ENCODE measurements around the gene NINJ2. TPM values are rescaled to one million over a fixed set of nuclear protein-coding genes. Genes with fewer than 3 reads are reported as not detected.
"Not testable (repeated sequence)": the region's sequence is repeated elsewhere in the genome, so short reads cannot be mapped to it uniquely, and the experiment has no call there.

NINJ2 gene
- total RNA-seq, 4 donors from 2014 or later: 2.2 to 14.9 (median 4.5) TPM

DNA sequence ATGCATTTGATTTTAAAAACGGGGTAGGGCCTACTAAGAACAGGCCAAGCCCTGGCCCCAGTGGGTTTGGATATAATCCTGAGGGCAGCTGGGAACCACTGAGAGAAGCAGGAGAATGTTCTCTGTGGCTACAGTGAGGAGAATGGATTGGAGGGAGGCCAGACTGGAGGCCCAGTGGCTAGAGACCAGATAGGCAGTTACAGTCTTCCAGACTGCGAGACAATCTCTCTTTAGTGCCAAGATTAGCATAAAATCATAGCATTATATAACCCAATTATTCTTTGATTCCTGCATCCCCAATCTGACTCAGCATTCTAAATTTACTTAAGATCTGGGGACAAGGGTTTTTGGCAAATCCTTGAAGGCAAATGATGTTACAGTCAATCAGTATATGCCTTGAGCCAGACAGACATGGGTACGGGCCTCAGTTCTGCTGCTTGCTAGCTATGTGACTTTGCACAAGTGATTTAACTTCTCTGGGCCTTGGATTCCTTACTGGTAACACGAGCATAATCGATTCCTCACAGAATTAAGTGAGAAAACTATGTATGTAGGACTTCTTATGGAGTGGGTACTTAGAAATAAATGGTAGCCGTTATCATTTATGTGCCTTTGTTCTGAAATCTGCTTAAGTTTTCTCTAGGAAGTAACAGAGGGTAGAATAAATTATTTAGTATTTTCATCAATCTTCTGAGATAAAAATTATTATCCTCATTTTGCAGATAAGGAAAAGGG, 18.3 kb downstream of the NINJ2 start:
- Histone ChIP-seq H3K27ac (peak overlapping the region; percentile 32 to 100 (median 98)), H3K27me3 (no peaks in the 10 kb centered on the region), H3K4me1 (peaks cover 18 to 74% (median 50%) of the 10 kb centered on the region in 3 donors), H3K4me3 (no peak overlapping the region), H3K36me3 (no peaks in the 10 kb centered on the region), H3K9me3 (no peaks in the 10 kb centered on the region)
- WGBS, 2 donors: 62 to 74% methylated on average over 6 of the region's 6 CpGs
- intact Hi-C loops (cut with DNase I): loop anchor here (10.0 kb wide), 2 partner anchors 70 to 110 kb away; partner anchors contain the start of gene WNK1
- TF ChIP-seq, protein P1, sequence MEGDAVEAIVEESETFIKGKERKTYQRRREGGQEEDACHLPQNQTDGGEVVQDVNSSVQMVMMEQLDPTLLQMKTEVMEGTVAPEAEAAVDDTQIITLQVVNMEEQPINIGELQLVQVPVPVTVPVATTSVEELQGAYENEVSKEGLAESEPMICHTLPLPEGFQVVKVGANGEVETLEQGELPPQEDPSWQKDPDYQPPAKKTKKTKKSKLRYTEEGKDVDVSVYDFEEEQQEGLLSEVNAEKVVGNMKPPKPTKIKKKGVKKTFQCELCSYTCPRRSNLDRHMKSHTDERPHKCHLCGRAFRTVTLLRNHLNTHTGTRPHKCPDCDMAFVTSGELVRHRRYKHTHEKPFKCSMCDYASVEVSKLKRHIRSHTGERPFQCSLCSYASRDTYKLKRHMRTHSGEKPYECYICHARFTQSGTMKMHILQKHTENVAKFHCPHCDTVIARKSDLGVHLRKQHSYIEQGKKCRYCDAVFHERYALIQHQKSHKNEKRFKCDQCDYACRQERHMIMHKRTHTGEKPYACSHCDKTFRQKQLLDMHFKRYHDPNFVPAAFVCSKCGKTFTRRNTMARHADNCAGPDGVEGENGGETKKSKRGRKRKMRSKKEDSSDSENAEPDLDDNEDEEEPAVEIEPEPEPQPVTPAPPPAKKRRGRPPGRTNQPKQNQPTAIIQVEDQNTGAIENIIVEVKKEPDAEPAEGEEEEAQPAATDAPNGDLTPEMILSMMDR (IDR thresholded peaks at IDR 0.05): no peak
- no peak for TF ChIP-seq POLR2A (IDR thresholded peaks at IDR 0.05)
- DNase-seq: no peak

DNA sequence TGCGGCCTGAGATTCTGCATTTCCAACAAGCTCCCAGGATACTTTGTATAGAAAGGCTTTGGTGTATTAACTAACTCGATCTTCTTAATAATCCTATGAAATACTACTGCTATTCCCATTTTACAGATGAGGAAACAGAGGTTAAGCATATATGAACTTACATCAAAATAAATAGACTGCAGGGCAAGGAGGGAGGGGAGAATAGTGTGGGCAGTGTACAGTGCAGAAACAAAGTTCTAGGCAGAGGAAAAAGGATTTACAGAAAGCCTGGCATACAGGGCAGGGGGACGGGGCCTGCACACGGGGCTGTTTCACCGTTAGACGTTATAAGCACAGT, 19.0 kb downstream of the NINJ2 start:
- Histone ChIP-seq H3K27ac (peak overlapping the region; percentile 98 to 100 (median 98)), H3K9me3 (no peaks in the 10 kb centered on the region), H3K36me3 (no peaks in the 10 kb centered on the region), H3K27me3 (no peaks in the 10 kb centered on the region), H3K4me3 (peak overlapping the region in 1 of 4 donors; percentile 88), H3K4me1 (peaks cover 24 to 81% (median 50%) of the 10 kb centered on the region in 3 donors)
- no peak for TF ChIP-seq POLR2A (IDR thresholded peaks at IDR 0.05)
- TF ChIP-seq, protein P1 (IDR thresholded peaks at IDR 0.05): no peak
- intact Hi-C loops (cut with DNase I): loop anchor here (10.0 kb wide), 2 partner anchors 69 to 111 kb away; partner anchors contain the start of gene WNK1
- 79 to 85% methylated on average over 6 of the region's 6 CpGs for WGBS, 2 donors
- DNase-seq: no peak

DNA sequence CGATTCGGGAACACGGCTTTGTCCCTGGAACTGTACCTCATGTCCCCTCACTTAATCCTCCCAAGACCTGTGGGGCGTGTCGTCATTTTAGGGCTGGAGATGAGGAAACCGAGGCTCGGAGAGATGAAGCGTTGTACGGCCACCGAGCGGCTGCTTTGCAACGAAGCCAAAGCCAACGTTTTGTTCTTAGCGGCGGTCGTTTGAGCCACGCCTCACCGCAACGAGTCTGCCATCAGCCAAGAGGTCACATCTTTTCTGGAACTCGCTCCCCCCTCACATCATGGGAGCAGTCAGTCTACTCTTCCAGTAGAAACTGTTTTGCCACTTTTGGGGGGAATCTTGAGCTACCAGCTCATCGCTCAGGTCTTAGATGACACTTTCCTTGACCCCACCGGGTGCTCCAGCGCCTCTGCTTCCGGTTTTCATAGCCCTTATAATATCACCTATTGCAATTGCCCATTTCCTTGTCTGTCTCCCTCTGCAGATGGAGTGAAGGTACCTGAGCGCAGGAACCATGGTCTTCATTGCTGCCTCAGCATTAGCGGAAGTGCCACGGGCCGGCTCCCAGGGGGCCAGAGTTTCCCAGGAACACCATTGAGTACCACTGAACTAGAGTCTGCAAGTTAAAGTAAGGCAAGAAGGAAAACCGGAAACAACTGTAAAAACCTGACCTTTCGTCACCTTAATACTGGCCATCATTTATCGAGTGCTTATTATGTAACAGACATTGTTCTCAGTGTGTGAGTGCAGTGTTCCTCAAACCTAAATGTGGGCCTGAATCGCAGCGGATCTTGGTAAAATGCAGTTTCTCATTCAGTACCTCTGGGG, 19.6 kb downstream of the NINJ2 start:
- H3K36me3 ChIP-seq: no peaks in the 10 kb centered on the region
- peak overlapping the region; percentile 65 to 88 (median 74) for H3K4me3 ChIP-seq
- H3K9me3 ChIP-seq: no peaks in the 10 kb centered on the region
- WGBS, 2 donors: 36 to 51% methylated on average over 25 to 31 of the region's 33 CpGs
- intact Hi-C loops (cut with DNase I): loop anchor here (10.0 kb wide), 2 partner anchors 69 to 111 kb away; partner anchors contain the start of gene WNK1
- no peaks in the 10 kb centered on the region for H3K27me3 ChIP-seq
- TF ChIP-seq, protein P1 (IDR thresholded peaks at IDR 0.05): no peak
- TF ChIP-seq POLR2A (IDR thresholded peaks at IDR 0.05): no peak
- peak overlapping the region; percentile 98 to 100 (median 98) for H3K27ac ChIP-seq
- no peak for DNase-seq
- peaks cover 30 to 87% (median 51%) of the 10 kb centered on the region in 3 donors for H3K4me1 ChIP-seq

DNA sequence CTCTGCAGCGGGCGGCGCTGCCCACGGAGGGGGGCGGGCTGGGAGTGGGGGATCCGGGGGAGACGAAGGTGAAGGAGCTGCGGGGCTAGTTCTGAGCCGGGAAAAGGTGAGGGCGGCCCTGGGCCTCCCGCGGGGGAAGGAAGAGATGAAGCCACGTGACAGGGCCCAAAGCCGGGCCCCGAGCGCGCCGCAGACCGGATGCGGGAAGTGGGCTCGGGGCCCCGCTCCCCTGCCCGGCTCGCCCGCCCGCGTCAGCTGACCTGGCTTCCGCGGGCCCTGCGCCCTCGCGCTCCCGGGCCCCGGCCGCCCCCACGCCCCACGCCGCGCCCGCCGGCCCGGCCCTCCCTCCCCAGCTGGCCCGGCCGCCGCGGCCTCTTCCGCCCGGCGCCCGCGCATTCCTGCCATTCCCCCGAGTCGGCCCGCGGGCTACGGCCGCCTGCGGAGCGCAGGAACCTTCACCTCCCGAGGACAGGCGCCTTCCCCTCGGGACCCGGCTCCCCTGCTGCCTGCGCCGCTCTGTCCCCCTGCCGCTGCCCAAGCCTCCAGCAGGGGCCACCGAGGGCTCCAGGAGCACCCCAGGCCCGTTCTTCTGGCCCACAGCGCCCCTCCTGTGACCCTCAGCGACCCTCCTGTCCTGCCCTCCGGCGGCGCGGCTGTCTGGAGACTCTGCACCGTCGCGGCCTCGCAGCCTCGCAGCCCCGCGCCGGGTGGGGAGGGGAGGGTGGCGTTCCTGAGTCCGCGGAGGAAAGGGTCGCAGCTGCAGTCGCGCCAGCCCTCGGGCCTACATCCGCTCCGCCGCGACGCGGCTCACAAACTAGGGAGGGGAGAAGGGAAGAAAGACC, 20.4 kb downstream of the NINJ2 start:
- Histone ChIP-seq H3K36me3 (no peaks in the 10 kb centered on the region), H3K27ac (peak overlapping the region; percentile 98 to 100 (median 98)), H3K9me3 (no peaks in the 10 kb centered on the region), H3K4me1 (peaks cover 38 to 95% (median 55%) of the 10 kb centered on the region in 3 donors), H3K27me3 (no peaks in the 10 kb centered on the region), H3K4me3 (peak overlapping the region; percentile 65 to 88 (median 74))
- WGBS, 2 donors: 0% methylated on average over 2 to 4 of the region's 95 CpGs
- TF ChIP-seq POLR2A (IDR thresholded peaks at IDR 0.05): peak in 2 of 4 donors; percentile 48 to 60
- TF ChIP-seq, protein P1 (IDR thresholded peaks at IDR 0.05): peak in 4 of 6 experiments; percentile 17 to 53 (median 42)
- intact Hi-C loops (cut with DNase I): loop anchor here (10.0 kb wide), 2 partner anchors 68 to 112 kb away; partner anchors contain the start of gene WNK1
- DNase-seq: no peak

DNA sequence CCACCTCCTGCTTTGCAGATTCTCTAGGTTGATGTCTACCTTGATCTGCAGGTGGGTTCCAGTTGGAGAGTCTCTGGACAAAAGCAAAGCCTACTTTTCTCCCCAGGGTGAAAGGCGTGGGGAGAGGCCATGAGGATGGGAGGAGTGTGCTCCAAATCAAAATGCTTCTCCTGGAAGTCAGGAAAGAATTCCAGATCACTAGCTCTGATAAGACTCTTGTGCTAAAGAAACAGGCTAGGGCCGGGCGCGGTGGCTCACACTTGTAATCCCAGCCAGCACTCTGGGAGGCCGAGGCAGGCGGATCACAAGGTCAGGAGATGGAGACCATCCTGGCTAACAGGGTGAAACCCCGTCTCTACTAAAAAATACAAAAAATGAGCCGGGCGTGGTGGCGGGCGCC, 21.9 kb downstream of the NINJ2 start:
- not testable (repeated sequence) for H3K4me3 ChIP-seq, H3K27me3 ChIP-seq, H3K9me3 ChIP-seq, DNase-seq, H3K36me3 ChIP-seq
- intact Hi-C loops (cut with DNase I): loop anchor here (10.0 kb wide), 2 partner anchors 67 to 113 kb away; partner anchors contain the start of gene WNK1
- peaks cover 38 to 97% (median 47%) of the 10 kb centered on the region in 3 donors for H3K4me1 ChIP-seq
- H3K27ac ChIP-seq: peak overlapping the region; percentile 31 to 99 (median 98)
- WGBS, 2 donors: 95 to 100% methylated on average over 1 to 10 of the region's 11 CpGs

Measured in esophagus squamous epithelium (tissue), 5 donors.